ENCODE data around the gene LGALS7B. TPM values are rescaled to one million over a fixed set of nuclear protein-coding genes. Genes with fewer than 3 reads are reported as not detected.

Gene LGALS7B
- total and polyA plus RNA-seq, 2 experiments from 2014 or later, result 2.4 to 6.6 TPM

- TF ChIP-seq CTCF (conservative IDR thresholded peaks at IDR 0.05; ENCODE audit: low read depth in 2 of 2) (no peak), ETS1 (IDR thresholded peaks at IDR 0.05) (no peak), STAT1 (IDR thresholded peaks at IDR 0.05; ENCODE audit: unreplicated experiment) (no peak), JUNB (IDR thresholded peaks at IDR 0.05; ENCODE audit: unreplicated experiment) (no peak), CREB1 (CRISPR knock-in tag; IDR thresholded peaks at IDR 0.05; ENCODE audit: low read depth) (no peak), ZNF114 (CRISPR knock-in tag; IDR thresholded peaks at IDR 0.05) (no peak), POLR2AphosphoS5 (IDR thresholded peaks at IDR 0.05; ENCODE audit: low read depth) (no peak), ZNF331 (CRISPR knock-in tag; IDR thresholded peaks at IDR 0.05; ENCODE audit: low read depth) (no peak), EZH2phosphoT487 (IDR thresholded peaks at IDR 0.05; ENCODE audit: unreplicated experiment) (no peak), EZH2 (IDR thresholded peaks at IDR 0.05; ENCODE audit: low read depth, unreplicated experiment) (no peak)
Measured at GRCh38 chr19:38799104-38799503, 10.1 kb downstream of the LGALS7B start (continued).

GRCh38 chr19:38800577-38801347 is 11.8 kb downstream of the LGALS7B start:
- Histone ChIP-seq H3K79me2 (replicated peaks; ENCODE audit: insufficient read depth) (no peaks in the 10 kb centered on the region), H3F3A (replicated peaks; ENCODE audit: low read depth) (no peaks in the 10 kb centered on the region), H3K27ac (ENCODE audit: low read depth) (no peak overlapping the region), H3K4me2 (no peak overlapping the region), H3K27me3 (ENCODE audit: insufficient read depth) (no peaks in the 10 kb centered on the region), H3K9me2 (ENCODE audit: insufficient read depth) (peaks cover 13% of the 10 kb centered on the region; the same call in 1 of the 2 replicates), H3K36me3 (ENCODE audit: insufficient read depth) (no peaks in the 10 kb centered on the region), H3K4me1 (ENCODE audit: insufficient read depth) (no peaks in the 10 kb centered on the region), H4K20me1 (replicated peaks; ENCODE audit: insufficient read depth) (no peaks in the 10 kb centered on the region), H3K4me3 (no peak overlapping the region), H2AFZ (no peak overlapping the region)
- Mint-ChIP-seq H3K36me3 (ENCODE audit: low read depth) (peaks cover 3% of the 10 kb centered on the region; the same call in 1 of the 3 replicates), H3K27ac (no peak overlapping the region), H3K4me3 (no peak overlapping the region), H3K9me3 (peaks cover 14% of the 10 kb centered on the region), H3K27me3 (ENCODE audit: insufficient read depth, low read depth, poor library complexity) (peaks cover 3% of the 10 kb centered on the region), H3K4me1 (no peaks in the 10 kb centered on the region)
- TF ChIP-seq JUNB (IDR thresholded peaks at IDR 0.05; ENCODE audit: unreplicated experiment) (no peak), ZNF114 (CRISPR knock-in tag; IDR thresholded peaks at IDR 0.05) (no peak), EZH2phosphoT487 (IDR thresholded peaks at IDR 0.05; ENCODE audit: unreplicated experiment) (no peak)
- no peak for DNase-seq (ENCODE audit: low spot score)
- ATAC-seq, result no peak
